Osteoblast (primary cell): ENCODE measurements around the gene ZNF185. TPM values are rescaled to one million over a fixed set of nuclear protein-coding genes. Genes with fewer than 3 reads are reported as not detected.

Experiments used
- DNase-seq: peaks from one replicate; pipeline ENCODE4 v3.0.0; 2011; ENCODE audit warnings: low spot score, mixed read lengths; ENCODE audit not compliant: insufficient read length; ENCODE audit errors: missing footprints
- H2AFZ ChIP-seq: 2 replicates; pipeline ENCODE4 v1.6.0; 2011; ENCODE audit warnings: mild to moderate bottlenecking, low read length
- H3K27ac ChIP-seq: 2 replicates; pipeline ENCODE4 v1.5.1; 2011; ENCODE audit warnings: mild to moderate bottlenecking, low read depth, low read length, moderate library complexity
- H3K27me3 ChIP-seq: 2 replicates; pipeline ENCODE4 v1.6.0; 2012; ENCODE audit warnings: mild to moderate bottlenecking, control low read depth, inconsistent platforms, low read length, moderate library complexity; ENCODE audit not compliant: insufficient read depth
- H3K36me3 ChIP-seq: 2 replicates; pipeline ENCODE4 v1.5.1; 2011; ENCODE audit warnings: mild to moderate bottlenecking, low read length, control low read depth, moderate library complexity; ENCODE audit not compliant: insufficient read depth
- H3K4me1 ChIP-seq: 2 replicates; pipeline ENCODE4 v1.5.1; 2011; ENCODE audit warnings: mild to moderate bottlenecking, low read length, control low read depth, moderate library complexity; ENCODE audit not compliant: insufficient read depth
- H3K4me2 ChIP-seq: 2 replicates; pipeline ENCODE4 v1.6.0; 2011; ENCODE audit warnings: mild to moderate bottlenecking, low read length; ENCODE audit not compliant: insufficient read depth
- H3K4me3 ChIP-seq: fragments of 200-600 bp; sonication (generic); 3 replicates; pipeline ENCODE4 v1.5.1; 2012; ENCODE audit warnings: mild to moderate bottlenecking, low read length, inconsistent platforms; ENCODE audit not compliant: insufficient read depth
- H3K79me2 ChIP-seq: 2 replicates; pipeline ENCODE4 v1.6.0; 2012; ENCODE audit warnings: mild to moderate bottlenecking, low read length, control low read depth, inconsistent platforms; ENCODE audit not compliant: insufficient read depth
- H3K9me3 ChIP-seq: 2 replicates; pipeline ENCODE4 v1.5.1; 2011; ENCODE audit warnings: low read depth, low read length, control low read depth
- H4K20me1 ChIP-seq: 2 replicates; pipeline ENCODE4 v1.6.0; 2012; ENCODE audit warnings: mild to moderate bottlenecking, low read length, control low read depth; ENCODE audit not compliant: insufficient read depth
- total RNA-seq: library from RNA; depleted of rRNA; stranded (reverse); fragments of >200 nt; gene quantifications from 2 replicates; pipeline ENCODE4 v1.2.3, GENCODE V29; 2012
- TF ChIP-seq, protein P1 (sequence below): IDR thresholded peaks from 2 replicates; pipeline ENCODE4 v1.5.1; 2011; ENCODE audit warnings: mild to moderate bottlenecking, low read depth, low read length, moderate library complexity; ENCODE audit errors: extremely low read depth

ZNF185 gene
- total RNA-seq, 1 donor: 1.1 TPM

DNA sequence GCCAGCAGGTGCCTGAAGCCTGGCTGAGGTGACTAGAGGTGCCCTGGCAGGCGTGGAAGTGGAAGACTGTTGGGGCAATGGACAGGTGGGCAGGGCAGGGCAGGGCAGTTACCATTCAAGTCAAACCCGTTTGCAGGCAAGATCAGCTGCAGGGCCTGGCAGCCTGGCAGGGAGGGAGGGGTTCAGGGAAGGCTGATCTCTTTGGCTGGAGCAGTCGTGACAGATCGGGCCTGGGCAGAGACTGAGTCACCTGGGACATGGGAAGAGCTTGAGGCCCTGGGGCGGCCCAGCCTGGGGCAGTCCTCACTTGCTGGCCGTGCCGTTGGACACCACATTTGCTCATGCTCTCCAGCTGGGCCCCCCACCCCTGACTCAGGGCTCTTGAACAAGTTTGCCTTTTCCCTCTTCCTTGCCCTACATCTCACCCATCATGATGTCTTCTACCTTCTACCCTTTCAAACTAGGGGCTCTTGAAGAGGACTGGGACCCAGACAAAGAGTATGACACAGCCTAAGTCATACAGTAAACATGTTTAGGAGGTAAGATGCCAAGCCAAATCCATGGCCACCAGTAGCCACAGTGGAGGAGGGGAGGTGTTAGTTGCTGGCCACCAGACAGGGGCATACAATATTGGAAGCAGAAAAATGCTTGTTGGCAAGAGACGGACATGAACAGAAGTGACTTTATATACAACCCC lies 2.0 kb upstream of the ZNF185 start:
- no peak overlapping the region for H3K4me2 ChIP-seq
- peak; percentile 73 for DNase-seq

DNA sequence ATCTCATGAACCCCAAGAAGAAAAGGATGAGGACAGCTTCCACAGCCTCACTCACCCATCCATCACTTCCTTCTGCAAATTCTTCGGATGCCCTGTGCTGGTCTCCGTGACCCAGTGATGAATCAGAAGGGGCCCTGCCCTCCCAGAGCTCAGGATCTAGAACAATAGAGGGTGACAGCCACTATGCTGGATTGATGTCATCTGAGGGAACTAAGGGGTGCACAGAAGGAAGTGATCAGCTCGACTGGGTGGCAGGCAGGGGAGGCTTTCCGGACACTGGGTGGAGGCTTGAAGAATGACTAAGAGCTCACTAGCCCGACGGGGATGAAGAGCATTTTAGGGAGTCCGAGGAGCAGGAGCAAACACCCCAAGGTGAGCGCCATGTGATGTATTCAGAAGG lies 1.4 kb upstream of the ZNF185 start:
- Histone ChIP-seq H4K20me1 (no peaks in the 10 kb centered on the region), H3K36me3 (no peaks in the 10 kb centered on the region), H3K79me2 (no peaks in the 10 kb centered on the region), H3K9me3 (no peaks in the 10 kb centered on the region), H2AFZ (no peak overlapping the region), H3K27me3 (peaks cover 9% of the 10 kb centered on the region), H3K4me1 (peaks cover 10% of the 10 kb centered on the region), H3K27ac (no peak overlapping the region), H3K4me2 (no peak overlapping the region), H3K4me3 (no peak overlapping the region)
- TF ChIP-seq, protein P1, sequence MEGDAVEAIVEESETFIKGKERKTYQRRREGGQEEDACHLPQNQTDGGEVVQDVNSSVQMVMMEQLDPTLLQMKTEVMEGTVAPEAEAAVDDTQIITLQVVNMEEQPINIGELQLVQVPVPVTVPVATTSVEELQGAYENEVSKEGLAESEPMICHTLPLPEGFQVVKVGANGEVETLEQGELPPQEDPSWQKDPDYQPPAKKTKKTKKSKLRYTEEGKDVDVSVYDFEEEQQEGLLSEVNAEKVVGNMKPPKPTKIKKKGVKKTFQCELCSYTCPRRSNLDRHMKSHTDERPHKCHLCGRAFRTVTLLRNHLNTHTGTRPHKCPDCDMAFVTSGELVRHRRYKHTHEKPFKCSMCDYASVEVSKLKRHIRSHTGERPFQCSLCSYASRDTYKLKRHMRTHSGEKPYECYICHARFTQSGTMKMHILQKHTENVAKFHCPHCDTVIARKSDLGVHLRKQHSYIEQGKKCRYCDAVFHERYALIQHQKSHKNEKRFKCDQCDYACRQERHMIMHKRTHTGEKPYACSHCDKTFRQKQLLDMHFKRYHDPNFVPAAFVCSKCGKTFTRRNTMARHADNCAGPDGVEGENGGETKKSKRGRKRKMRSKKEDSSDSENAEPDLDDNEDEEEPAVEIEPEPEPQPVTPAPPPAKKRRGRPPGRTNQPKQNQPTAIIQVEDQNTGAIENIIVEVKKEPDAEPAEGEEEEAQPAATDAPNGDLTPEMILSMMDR: no peak
- peak; percentile 88 for DNase-seq

More for the DNA sequence above, 2.0 kb upstream of the ZNF185 start:
- no peaks in the 10 kb centered on the region for H3K9me3 ChIP-seq
- H3K27ac ChIP-seq: no peak overlapping the region
- no peak overlapping the region for H2AFZ ChIP-seq
- peaks cover 9% of the 10 kb centered on the region for H3K27me3 ChIP-seq
- no peaks in the 10 kb centered on the region for H3K36me3 ChIP-seq
- no peaks in the 10 kb centered on the region for H4K20me1 ChIP-seq
- no peaks in the 10 kb centered on the region for H3K79me2 ChIP-seq
- no peak overlapping the region for H3K4me3 ChIP-seq
- H3K4me1 ChIP-seq: peaks cover 7% of the 10 kb centered on the region
- TF ChIP-seq, protein P1: no peak

DNA sequence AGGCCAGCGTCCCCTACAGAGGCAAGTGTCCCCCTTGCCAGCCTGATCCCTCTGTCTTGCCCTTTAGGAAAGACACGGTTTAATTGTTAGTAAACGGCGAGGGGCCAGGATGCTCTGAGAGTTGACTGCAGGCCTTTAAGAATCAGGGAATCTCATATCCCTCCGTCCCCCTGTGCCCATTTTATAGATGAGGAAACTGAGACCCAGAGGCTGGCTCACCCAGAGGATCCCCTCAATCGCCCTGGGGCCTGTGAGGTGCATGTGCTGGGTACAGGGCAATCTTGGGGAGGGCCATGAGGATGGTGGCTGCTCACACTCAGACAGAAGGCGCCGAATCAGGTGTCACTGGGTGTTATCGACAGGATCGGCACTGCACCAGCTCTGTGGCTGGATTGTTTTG lies 575 bp downstream of the ZNF185 start:
- H3K9me3 ChIP-seq: no peaks in the 10 kb centered on the region
- TF ChIP-seq, protein P1: no peak
- H3K79me2 ChIP-seq: no peaks in the 10 kb centered on the region
- no peak overlapping the region for H3K27ac ChIP-seq
- H3K4me1 ChIP-seq: peaks cover 24% of the 10 kb centered on the region
- H3K4me2 ChIP-seq: peak overlapping the region; percentile 39
- H3K27me3 ChIP-seq: no peaks in the 10 kb centered on the region
- no peak for DNase-seq
- H3K4me3 ChIP-seq: peak overlapping the region; percentile 39
- no peaks in the 10 kb centered on the region for H3K36me3 ChIP-seq
- no peaks in the 10 kb centered on the region for H4K20me1 ChIP-seq
- no peak overlapping the region for H2AFZ ChIP-seq

DNA sequence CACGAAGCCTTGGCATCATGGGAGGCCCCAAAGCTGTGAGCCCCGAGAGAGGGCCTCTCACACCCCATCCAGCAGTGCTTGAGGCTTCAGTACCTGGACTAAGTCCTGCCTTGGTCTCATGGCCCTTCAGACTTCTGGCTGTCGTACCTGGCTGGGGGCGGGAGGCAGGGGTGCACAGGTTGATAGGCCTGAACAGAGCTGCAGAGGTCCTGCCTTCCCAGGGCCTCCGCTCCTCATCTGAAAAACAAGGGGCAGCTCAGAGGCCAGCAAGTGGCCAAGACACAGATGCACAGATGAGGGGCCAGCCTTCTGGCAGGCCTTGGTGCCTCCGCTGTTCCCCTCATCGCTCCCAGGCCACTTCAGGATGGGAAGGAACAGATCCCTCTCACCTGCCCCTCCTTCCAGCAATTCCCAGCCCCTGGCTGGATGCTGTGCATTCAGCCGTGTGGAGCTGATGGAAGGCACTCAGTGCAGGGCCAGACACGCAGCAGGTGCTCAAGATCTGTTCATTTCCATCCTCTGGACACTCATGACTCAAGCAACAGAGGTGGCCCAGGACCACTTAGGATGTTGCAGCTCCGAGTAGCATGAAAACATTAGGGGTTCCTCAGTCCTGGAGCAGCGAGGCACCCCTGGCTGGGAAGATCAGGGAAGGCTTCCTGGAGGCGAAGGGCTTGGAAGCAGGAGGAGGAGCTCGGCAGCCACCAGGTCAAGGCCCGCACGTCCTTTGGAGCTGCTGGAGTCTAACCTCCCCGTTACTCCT lies 1.4 kb downstream of the ZNF185 start:
- Histone ChIP-seq H3K4me3 (no peak overlapping the region), H3K79me2 (no peaks in the 10 kb centered on the region), H3K27ac (no peak overlapping the region), H2AFZ (no peak overlapping the region), H3K4me2 (no peak overlapping the region), H4K20me1 (no peaks in the 10 kb centered on the region), H3K9me3 (no peaks in the 10 kb centered on the region), H3K4me1 (peaks cover 30% of the 10 kb centered on the region), H3K27me3 (no peaks in the 10 kb centered on the region), H3K36me3 (no peaks in the 10 kb centered on the region)
- TF ChIP-seq, protein P1: no peak
- DNase-seq: peak; percentile 45
